Body of pancreas (tissue), 4 donors: ENCODE results near the gene PPIL4.

Experiments
- CTCF ChIP-seq, 7 experiments: fragments of 450-650 bp in 4 of 7; fragments of 200-600 bp in 3 of 7; sonication (generic) in 3 of 7; IDR thresholded peaks; one replicate each; pipeline ENCODE4 v1.5.1; 2016 to 2019; ENCODE audit warnings: antibody characterized with exemption in 7 of 7
- POLR2A ChIP-seq, 3 donors: fragments of 450-650 bp; IDR thresholded peaks; one replicate each; pipeline ENCODE4 v1.6.1; 2016; ENCODE audit warnings: antibody characterized with exemption in 3 of 3, mild to moderate bottlenecking in 2 of 3

GRCh38 chr6:149455031-149455732, 90.7 kb downstream of the PPIL4 start:
- no peak for TF ChIP-seq CTCF (IDR thresholded peaks at IDR 0.05)
- TF ChIP-seq POLR2A (IDR thresholded peaks at IDR 0.05): no peak
